NCI-H345 treated with DMSO at 0.1 percent for 48 hours (cell line): ENCODE measurements around the gene MAST1.
"Not testable (repeated sequence)": the region's sequence is repeated elsewhere in the genome, so short reads cannot be mapped to it uniquely, and the experiment has no call there.

ENCODE experiments used
- DNase-seq: peaks from one replicate; lab custom pipeline; 2025; ENCODE audit not compliant: unreplicated experiment; lab: John Stamatoyannopoulos, UW

The MAST1 gene

GRCh38 chr19:12800923-12801465 lies 37.3 kb upstream of the MAST1 start:
- DNase-seq: no peak

GRCh38 chr19:12801466-12802266 lies 36.6 kb upstream of the MAST1 start, which contains the start of the genes PRDX2 and THSD8:
Gene PRDX2, minus strand, starts transcription at chr19:12801800. Its CDS starts 539 bp downstream, at chr19:12801261.
Gene THSD8, plus strand, starts transcription at chr19:12802069. Its CDS starts 3 bp downstream, at chr19:12802072.
- no peak for DNase-seq

DNA sequence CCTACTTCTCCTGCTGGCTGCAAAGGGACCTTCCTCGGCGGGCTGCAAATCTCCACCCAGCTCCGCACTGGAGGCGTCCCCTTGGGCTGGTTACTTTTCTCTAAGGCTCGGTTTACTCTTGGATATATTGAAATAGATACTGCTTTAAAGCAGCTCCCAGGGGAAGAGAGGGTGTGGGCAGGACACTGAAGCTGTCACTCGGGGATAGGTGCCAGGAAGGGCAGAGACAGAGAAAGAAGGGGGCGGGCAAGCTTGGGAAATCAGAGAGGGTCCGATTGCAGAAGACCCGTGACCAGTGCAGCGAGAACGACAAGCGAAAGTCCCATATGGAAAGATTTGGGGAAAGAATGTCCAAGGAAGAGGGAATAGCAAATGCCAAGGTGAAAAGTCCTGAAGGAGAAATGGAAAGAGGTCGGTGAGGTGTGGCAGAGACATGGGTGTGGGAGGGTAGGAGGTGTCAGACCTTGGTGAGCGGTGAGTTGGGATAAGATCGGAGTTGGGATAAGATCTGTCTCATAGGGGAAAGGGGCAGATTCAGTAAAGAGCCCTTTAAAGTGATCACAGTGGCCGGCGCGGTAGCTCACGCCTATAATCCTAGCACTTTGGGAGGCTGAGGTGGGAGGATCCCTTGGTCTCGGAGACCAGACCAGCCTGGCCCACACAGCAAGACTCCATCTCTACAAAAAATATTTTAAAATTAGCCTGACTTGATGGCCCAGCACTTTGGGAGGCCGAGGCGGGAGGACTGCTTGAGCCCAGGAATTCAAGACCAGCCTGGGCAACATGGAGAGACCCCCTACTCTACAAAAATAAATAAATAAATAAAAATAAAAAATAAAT lies 35.8 kb upstream of the MAST1 start:
- no peak for DNase-seq

DNA sequence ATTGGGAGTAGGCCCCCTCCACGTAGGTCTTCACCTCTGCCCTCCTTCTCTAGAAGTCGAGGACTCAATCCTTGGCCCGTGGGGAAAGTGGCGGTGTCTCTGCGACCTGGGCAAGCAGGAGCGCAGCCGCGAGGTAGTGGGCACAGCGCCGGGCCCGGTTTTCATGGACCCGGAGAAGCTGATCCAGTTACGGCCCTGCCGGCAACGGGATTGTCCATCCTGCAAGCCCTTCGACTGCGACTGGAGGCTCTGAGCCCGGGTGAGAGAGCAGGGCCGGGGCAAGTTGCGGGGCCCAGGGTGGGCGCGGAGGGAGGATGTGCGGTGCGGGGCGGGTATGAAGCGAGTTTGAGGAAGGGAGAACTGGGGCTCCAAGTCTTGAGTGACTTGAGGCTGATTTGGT lies 34.3 kb upstream of the MAST1 start:
- no peak for DNase-seq

GRCh38 chr19:12806242-12807081 lies 31.9 kb upstream of the MAST1 start, which contains the start of gene RNASEH2A:
Gene RNASEH2A, plus strand, starts transcription at chr19:12806584. Its CDS starts 90 bp downstream, at chr19:12806674.
- DNase-seq: peak; percentile 26

DNA sequence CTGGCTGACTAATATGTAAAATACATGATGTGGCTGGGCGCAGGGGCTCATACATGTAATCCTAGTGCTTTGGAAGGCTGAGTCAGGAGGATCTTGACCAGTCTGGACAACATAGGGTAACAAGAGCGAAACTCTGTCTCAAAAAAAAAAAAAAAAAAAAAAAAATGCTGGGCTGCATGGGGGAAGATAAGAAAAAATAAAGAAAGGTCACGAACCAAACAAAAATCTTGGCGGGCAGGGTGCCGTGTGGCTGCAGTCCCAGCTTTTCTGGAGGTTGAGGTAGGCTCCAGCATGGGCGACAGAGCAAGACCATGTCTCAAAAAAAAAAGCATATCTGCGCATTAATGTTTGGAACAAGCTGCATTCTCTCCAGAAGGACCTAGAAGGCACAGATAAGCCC lies 23.2 kb upstream of the MAST1 start:
- DNase-seq: no peak

DNA sequence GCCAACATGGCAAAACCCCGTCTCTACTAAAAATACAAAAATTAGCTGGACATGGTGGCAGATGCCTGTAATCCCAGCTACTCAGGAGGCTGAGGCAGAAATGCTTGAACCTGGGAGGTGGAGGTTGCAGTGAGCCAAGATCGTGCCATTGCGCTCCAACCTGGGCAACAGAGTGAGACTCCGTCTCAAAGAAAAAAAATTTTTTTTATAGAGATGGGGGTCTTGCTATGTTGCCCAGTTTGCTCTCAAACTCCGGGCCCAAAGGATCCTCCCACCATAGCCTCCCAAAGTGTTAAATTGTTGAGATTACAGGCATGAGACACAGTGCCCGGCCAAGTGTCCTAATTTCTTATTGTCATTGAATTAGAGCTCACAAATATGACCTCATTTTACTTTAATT lies 21.1 kb upstream of the MAST1 start:
- DNase-seq: not testable (repeated sequence)

GRCh38 chr19:12817810-12818209 lies 20.5 kb upstream of the MAST1 start:
- not testable (repeated sequence) for DNase-seq

- no peak for DNase-seq
Observed at GRCh38 chr19:12821761-12822160, 16.6 kb upstream of the MAST1 start.

- DNase-seq: no peak
Observed at GRCh38 chr19:12825254-12826131, 12.8 kb upstream of the MAST1 start.

DNA sequence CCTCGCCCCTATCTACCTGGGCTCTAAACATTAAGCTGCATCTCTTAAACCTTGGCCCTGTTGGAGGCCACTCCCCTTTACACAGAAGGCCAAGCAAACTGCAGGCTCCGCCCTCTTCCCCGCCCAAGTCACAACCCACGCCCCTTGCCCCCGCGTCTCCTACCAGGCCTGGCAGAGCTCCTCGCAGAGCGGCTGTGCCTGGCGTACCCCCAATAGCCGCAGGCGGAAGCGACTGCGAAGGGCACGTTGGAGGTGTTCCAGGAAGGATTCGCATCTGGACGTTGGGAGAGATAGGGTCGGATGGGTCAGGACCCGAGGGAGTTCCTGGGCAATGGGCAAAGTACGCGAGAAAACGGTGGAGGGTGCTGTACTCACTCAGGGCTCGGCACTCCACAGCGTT lies 9.8 kb upstream of the MAST1 start:
- no peak for DNase-seq

GRCh38 chr19:12833418-12833737 lies 4.9 kb upstream of the MAST1 start:
- DNase-seq: no peak

DNA sequence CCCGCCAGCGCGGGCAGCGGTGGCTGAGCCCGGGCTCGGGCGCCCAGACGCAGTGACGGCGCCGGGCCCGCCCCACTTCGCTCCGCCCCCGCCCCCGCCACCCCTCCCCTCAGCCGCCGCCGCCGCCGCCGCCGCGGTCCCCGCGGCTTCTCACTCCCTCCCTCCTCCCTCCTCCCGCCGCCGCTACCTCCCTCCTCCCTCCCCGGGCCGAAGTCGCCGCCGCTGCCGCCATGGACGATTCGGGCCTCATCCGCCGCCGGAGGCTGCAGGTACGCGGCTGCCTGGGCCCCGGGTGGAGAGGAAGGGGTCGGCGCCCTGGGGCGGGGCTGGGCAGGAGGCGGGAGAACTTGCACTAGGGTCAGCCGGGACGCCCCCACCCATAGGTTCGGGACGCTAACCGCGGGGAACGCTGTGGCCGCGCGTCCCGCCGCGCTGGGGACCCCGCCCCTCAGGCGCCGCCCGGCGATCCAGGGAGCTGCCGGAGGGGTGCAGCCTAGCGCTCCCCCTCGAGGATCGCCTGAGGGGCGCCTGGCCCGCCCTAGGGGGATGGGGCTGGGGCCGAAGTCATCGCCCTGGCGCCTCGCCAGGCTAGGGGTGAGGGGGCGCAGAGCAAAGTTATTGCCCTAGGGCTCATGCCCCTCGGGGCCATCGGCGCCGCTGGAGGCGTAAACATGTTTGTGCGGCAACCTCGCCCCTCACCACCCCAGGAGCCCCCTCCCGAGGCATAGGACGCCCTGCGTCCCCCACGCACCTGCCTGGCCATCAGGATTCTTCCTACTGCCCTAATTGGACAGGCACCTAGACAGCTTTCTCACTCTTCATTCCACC lies 4.4 kb upstream of the MAST1 start:
- no peak for DNase-seq

- no peak for DNase-seq
Observed at GRCh38 chr19:12834566-12834943, 3.8 kb upstream of the MAST1 start, which contains the start of gene RTBDN. Gene RTBDN, minus strand, starts transcription at chr19:12834579. Its CDS starts 4,600 bp downstream, at chr19:12829979.

GRCh38 chr19:12834976-12835757 lies 3.1 kb upstream of the MAST1 start:
- no peak for DNase-seq

DNA sequence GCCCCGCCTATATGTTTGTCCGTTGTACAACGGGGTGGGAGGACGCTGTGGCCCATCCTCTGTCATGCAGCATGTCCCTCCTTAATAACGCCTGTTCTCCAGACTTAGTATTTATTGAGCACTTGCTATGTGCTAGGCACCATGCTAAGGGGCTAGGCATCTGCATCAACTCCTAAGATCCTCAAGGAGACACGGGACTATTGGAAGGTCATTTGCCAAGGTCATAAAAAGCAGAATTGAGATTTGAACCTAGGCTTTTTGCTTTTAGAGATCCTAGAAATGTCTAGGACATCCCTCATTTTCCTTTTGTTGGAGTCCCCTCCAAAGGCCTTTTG lies 1.8 kb upstream of the MAST1 start:
- no peak for DNase-seq

DNA sequence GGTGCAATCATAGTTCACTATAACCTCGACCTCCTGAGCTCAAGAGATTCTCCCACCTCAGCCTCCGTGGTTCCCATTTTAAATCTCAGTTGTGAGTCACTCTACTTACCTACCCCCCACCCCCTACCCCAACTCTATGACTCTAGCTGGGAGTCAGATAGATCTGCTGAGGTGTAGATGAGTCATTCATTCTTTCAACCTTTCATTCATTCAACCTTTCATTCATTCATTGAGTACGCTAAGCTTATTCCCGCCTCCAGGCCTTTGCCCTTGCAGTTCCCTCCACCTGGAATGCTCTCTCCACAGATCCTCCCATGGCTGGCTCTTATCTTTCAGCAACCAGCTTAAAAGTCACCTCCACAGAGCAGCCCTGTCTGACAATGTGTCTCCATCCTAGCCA lies 1.1 kb upstream of the MAST1 start:
- DNase-seq: no peak
